Testis (tissue), 3 donors: ENCODE results near the gene EDA. TPM values are rescaled to one million over a fixed set of nuclear protein-coding genes. Genes with fewer than 3 reads are reported as not detected.

ENCODE experiments used
- DNase-seq: peaks from one replicate; pipeline ENCODE4 v3.0.0-alpha.2; 2019
- H3K27ac ChIP-seq, 2 donors: fragments of 200-600 bp; sonication (generic); one replicate each; pipeline ENCODE4 v1.5.1; 2019
- H3K27me3 ChIP-seq: fragments of 200-600 bp; sonication (generic); one replicate; pipeline ENCODE4 v1.5.1; 2019
- H3K36me3 ChIP-seq: fragments of 200-600 bp; sonication (generic); one replicate; pipeline ENCODE4 v1.5.1; 2017; ENCODE audit warnings: low read depth; ENCODE audit errors: missing control alignments
- H3K4me1 ChIP-seq: fragments of 200-600 bp; sonication (generic); one replicate; pipeline ENCODE4 v1.5.1; 2019
- H3K4me3 ChIP-seq, 2 donors: fragments of 200-600 bp; sonication (generic); one replicate each; pipeline ENCODE4 v1.5.1; 2017 to 2019
- H3K9me3 ChIP-seq: fragments of 200-600 bp; sonication (generic); one replicate; pipeline ENCODE4 v1.5.1; 2017
- POLR2A ChIP-seq: fragments of 450-650 bp; IDR thresholded peaks from one replicate; pipeline ENCODE4 v1.6.1; 2017; ENCODE audit warnings: antibody characterized with exemption, mild to moderate bottlenecking, moderate library complexity
- WGBS, 2 donors: methylation state at CpG; one replicate each; pipeline ENCODE4 v1.1.5; 2018; 5-methylcytosine and 5-hydroxymethylcytosine counted together
- intact Hi-C: fragments of 100-400 bp; cut with DNase I; formaldehyde crosslinking; loops from one replicate; pipeline ENCODE4 v1.15.1; 2023; ENCODE audit warnings: low total_unique reads
- microRNA-seq, 2 donors: library from miRNA; unstranded; fragments of <30 nt; microRNA quantifications; one replicate each; pipeline ENCODE4, GENCODE V29; 2016; ENCODE audit warnings: borderline number of aligned reads in 2 of 2, borderline replicate concordance in 1 of 2
- polyA plus RNA-seq: library from polyadenylated mRNA; stranded (reverse); fragments of 350-450 nt; fragmentation: Illumina TruSeq; extraction: RNeasy Lipid Tissue Mini Kit (QIAGEN cat#74804); gene quantifications from one replicate; pipeline ENCODE4 v1.2.3, GENCODE V29; 2014; ENCODE audit warnings: low read depth, low replicate concordance; ENCODE audit not compliant: insufficient read depth
- small RNA-seq, 2 donors: library from RNA; depleted of rRNA; stranded (forward); fragments of <200 nt; gene quantifications; one replicate each; pipeline ENCODE3, GENCODE V24; 2016
- total RNA-seq, 2 donors: library from RNA; depleted of rRNA; stranded (reverse); fragments of >200 nt; gene quantifications; one replicate each; pipeline ENCODE4 v1.2.3, GENCODE V29; 2016
- TF ChIP-seq, protein P1 (sequence below), 3 experiments: fragments of 450-650 bp in 2 of 3; fragments of 200-600 bp in 1 of 3; sonication (generic) in 1 of 3; IDR thresholded peaks; one replicate each; pipeline ENCODE4 v1.5.1; 2016 to 2019; ENCODE audit warnings: antibody characterized with exemption in 3 of 3, mild to moderate bottlenecking in 2 of 3, moderate library complexity in 1 of 3

EDA gene
- total and polyA plus RNA-seq, 3 donors from 2014 or later: 3.0 to 4.6 (median 4.3) TPM

DNA sequence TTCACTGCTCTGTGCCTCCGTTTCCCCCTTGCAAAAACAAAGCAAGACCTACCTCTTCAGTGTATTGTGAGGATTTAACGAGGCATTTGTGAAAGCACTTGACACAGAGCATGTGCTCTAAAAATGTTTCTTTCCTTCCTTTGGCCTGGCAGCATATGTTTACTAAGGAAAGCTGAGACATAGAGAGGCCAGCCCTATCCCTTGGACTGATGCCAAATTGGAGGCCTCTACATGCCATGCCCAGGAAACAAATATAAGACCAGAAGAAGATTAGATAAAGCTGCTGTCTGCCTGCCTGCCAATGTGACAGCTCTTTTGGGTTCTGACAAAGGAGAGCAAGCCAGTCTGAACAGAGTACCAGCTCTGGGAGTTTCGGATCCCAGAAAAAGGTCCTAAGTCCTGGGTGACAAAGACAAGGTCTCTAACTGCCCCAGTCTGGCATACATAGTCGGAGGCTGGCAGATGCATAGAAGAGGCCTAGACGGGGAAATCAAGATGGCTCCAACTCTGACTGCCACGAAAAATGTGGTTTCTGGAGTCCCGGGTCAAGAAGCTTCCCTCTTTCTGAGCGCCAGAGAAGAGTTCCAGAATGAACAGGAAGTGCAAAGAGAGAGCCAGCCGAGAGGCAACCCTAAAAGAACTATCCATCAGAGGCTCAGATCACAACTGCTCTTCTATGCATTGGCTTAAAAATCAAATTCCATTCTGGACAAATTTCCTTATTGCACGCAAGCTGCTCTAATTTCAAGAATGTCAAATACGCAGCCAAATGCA is 472.1 kb downstream of the EDA start:
- peak; percentile 13 for DNase-seq
- 57 to 64% methylated on average over 10 to 11 of the region's 11 CpGs for WGBS, 2 donors
- Histone ChIP-seq H3K4me1 (no peaks in the 10 kb centered on the region), H3K4me3 (no peak overlapping the region), H3K27me3 (no peaks in the 10 kb centered on the region), H3K27ac (no peak overlapping the region), H3K9me3 (no peaks in the 10 kb centered on the region), H3K36me3 (no peaks in the 10 kb centered on the region)
- intact Hi-C loops: no loop called here
- TF ChIP-seq, protein P1, sequence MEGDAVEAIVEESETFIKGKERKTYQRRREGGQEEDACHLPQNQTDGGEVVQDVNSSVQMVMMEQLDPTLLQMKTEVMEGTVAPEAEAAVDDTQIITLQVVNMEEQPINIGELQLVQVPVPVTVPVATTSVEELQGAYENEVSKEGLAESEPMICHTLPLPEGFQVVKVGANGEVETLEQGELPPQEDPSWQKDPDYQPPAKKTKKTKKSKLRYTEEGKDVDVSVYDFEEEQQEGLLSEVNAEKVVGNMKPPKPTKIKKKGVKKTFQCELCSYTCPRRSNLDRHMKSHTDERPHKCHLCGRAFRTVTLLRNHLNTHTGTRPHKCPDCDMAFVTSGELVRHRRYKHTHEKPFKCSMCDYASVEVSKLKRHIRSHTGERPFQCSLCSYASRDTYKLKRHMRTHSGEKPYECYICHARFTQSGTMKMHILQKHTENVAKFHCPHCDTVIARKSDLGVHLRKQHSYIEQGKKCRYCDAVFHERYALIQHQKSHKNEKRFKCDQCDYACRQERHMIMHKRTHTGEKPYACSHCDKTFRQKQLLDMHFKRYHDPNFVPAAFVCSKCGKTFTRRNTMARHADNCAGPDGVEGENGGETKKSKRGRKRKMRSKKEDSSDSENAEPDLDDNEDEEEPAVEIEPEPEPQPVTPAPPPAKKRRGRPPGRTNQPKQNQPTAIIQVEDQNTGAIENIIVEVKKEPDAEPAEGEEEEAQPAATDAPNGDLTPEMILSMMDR (IDR thresholded peaks at IDR 0.05): no peak
- TF ChIP-seq POLR2A: no peak

DNA sequence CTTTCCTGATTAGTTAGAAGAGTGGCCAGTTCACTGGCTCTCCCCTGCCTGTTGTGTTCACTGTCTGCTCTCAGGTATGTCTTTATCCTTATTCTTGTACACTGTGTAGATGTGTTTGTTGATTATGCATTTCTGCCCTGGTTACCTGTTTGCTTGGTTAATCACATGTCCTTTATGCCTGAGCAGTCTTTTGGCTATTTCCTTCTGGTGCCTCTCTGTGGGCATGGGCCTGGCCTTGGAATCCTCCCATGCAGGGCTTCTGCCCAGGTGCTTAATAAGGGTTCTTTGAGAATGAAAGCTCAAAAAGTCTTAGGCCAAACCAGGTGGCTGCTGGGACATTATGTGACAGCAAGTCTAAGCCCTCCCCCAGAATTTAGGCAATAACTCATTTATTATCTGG is 472.8 kb downstream of the EDA start:
- H3K27ac ChIP-seq: no peak overlapping the region
- H3K27me3 ChIP-seq: no peaks in the 10 kb centered on the region
- H3K36me3 ChIP-seq: no peaks in the 10 kb centered on the region
- no peaks in the 10 kb centered on the region for H3K4me1 ChIP-seq
- DNase-seq: no peak
- H3K9me3 ChIP-seq: no peaks in the 10 kb centered on the region
- TF ChIP-seq, protein P1 (IDR thresholded peaks at IDR 0.05): no peak
- no peak for TF ChIP-seq POLR2A
- H3K4me3 ChIP-seq: no peak overlapping the region
- intact Hi-C loops: no loop called here

Small RNA genes lying within 50 kb of the gene (microRNA-seq; reads per million reads assigned to microRNA genes)
- 4.1 to 6.3 reads per million in 2 donors for gene MIR676

Small RNA genes lying within 50 kb of the gene (small RNA-seq; reads per million reads assigned to genes)
- gene MIR676 (0 to 0.09 reads per million in 2 donors), gene RF00012 (0 reads per million in 2 donors)

Other genes with a start within 250 kb of the EDA start
- 1 to 10 TPM; 3.7 to 4.1 TPM for gene NALF2, start 111.8 kb upstream of the EDA start, total RNA-seq
- gene NALF2, start 111.8 kb upstream of the EDA start, polyA plus RNA-seq: 2.3 TPM